ENCODE data around the gene PDE3A.

Gene PDE3A

GRCh38 chr12:20653871-20654270, 285.5 kb downstream of the PDE3A start:
- H3K27ac ChIP-seq (ENCODE audit: low read depth, low read length), result no peak overlapping the region
- DNase-seq, result no peak
- H4K91ac ChIP-seq (ENCODE audit: low read depth, low read length), result no peak overlapping the region

GRCh38 chr12:20656600-20656999, 288.3 kb downstream of the PDE3A start:
- no peak overlapping the region for H3K4me3 ChIP-seq (ENCODE audit: low read depth, low read length)
- no peak overlapping the region for H2BK12ac ChIP-seq (ENCODE audit: low read length)
- no peaks in the 10 kb centered on the region for H3K4me1 ChIP-seq (ENCODE audit: control insufficient read depth in 1 of 2, insufficient read depth in 2 of 2, low read length in 2 of 2)
- no peak overlapping the region for H4K91ac ChIP-seq (ENCODE audit: low read depth, low read length)
- DNase-seq, result no peak
- no peak overlapping the region for H3K18ac ChIP-seq (ENCODE audit: low read length)
- no peak overlapping the region for H2AK5ac ChIP-seq (ENCODE audit: low read length)
- H3K79me1 ChIP-seq (ENCODE audit: low read length), result no peaks in the 10 kb centered on the region
- no peaks in the 10 kb centered on the region for H3K27me3 ChIP-seq (ENCODE audit: insufficient read depth, low read length)
- H3K9ac ChIP-seq (ENCODE audit: low read length), result no peak overlapping the region
- peaks cover 4 to 8% of the 10 kb centered on the region in 2 experiments for H3K36me3 ChIP-seq (ENCODE audit: control insufficient read depth in 1 of 2, insufficient read depth in 2 of 2, low read length in 2 of 2)
- no peak overlapping the region for H3K27ac ChIP-seq (ENCODE audit: low read depth, low read length)
- H3K79me2 ChIP-seq (ENCODE audit: control insufficient read depth, insufficient read depth, low read length, poor library complexity), result no peaks in the 10 kb centered on the region
- H2BK120ac ChIP-seq (ENCODE audit: insufficient read depth, low read length, poor library complexity), result no peak overlapping the region
- H3K4ac ChIP-seq (ENCODE audit: low read depth, low read length), result no peak overlapping the region
- no peak overlapping the region for H3K14ac ChIP-seq (ENCODE audit: low read length)
- H2BK5ac ChIP-seq (ENCODE audit: low read depth, low read length, poor library complexity), result no peak overlapping the region
- no CpG with 5 or more reads among the region's 1 CpG for WGBS (ENCODE audit: extremely low coverage, insufficient coverage, insufficient read length)
- no peak overlapping the region for H2AFZ ChIP-seq (ENCODE audit: insufficient read depth, low read length, poor library complexity)
- no peak overlapping the region for H4K8ac ChIP-seq (ENCODE audit: low read depth, low read length)
- H3K9me3 ChIP-seq (ENCODE audit: insufficient read depth, low read depth, low read length), result peaks cover 5% of the 10 kb centered on the region
- no peak overlapping the region for H3K4me2 ChIP-seq (ENCODE audit: low read length)
- no peak overlapping the region for H4K12ac ChIP-seq (ENCODE audit: low read depth, low read length)
- no peak overlapping the region for H3K23ac ChIP-seq (ENCODE audit: low read length)

More at GRCh38 chr12:20653871-20654270, 285.5 kb downstream of the PDE3A start:
- Histone ChIP-seq H2BK120ac (ENCODE audit: insufficient read depth, low read length, poor library complexity) (no peak overlapping the region), H3K79me2 (ENCODE audit: control insufficient read depth, insufficient read depth, low read length, poor library complexity) (no peaks in the 10 kb centered on the region), H3K18ac (ENCODE audit: low read length) (no peak overlapping the region), H2AFZ (ENCODE audit: insufficient read depth, low read length, poor library complexity) (no peak overlapping the region), H3K23ac (ENCODE audit: low read length) (no peak overlapping the region), H3K4ac (ENCODE audit: low read depth, low read length) (no peak overlapping the region), H4K12ac (ENCODE audit: low read depth, low read length) (no peak overlapping the region), H2BK12ac (ENCODE audit: low read length) (no peak overlapping the region), H3K14ac (ENCODE audit: low read length) (no peak overlapping the region), H3K9me3 (ENCODE audit: insufficient read depth, low read depth, low read length) (no peaks in the 10 kb centered on the region), H3K9ac (ENCODE audit: low read length) (no peak overlapping the region), H3K79me1 (ENCODE audit: low read length) (no peaks in the 10 kb centered on the region), H3K4me2 (ENCODE audit: low read length) (no peak overlapping the region), H3K27me3 (ENCODE audit: insufficient read depth, low read length) (no peaks in the 10 kb centered on the region), H2BK5ac (ENCODE audit: low read depth, low read length, poor library complexity) (no peak overlapping the region), H3K36me3 (ENCODE audit: control insufficient read depth in 1 of 2, insufficient read depth in 2 of 2, low read length in 2 of 2) (peaks cover 0 to 4% of the 10 kb centered on the region in 2 experiments), H3K4me1 (ENCODE audit: control insufficient read depth in 1 of 2, insufficient read depth in 2 of 2, low read length in 2 of 2) (no peaks in the 10 kb centered on the region), H4K8ac (ENCODE audit: low read depth, low read length) (no peak overlapping the region), H2AK5ac (ENCODE audit: low read length) (no peak overlapping the region), H3K4me3 (ENCODE audit: low read depth, low read length) (no peak overlapping the region)
- no CpG with 5 or more reads among the region's 2 CpGs for WGBS (ENCODE audit: extremely low coverage, insufficient coverage, insufficient read length)

GRCh38 chr12:20657496-20657895, 289.2 kb downstream of the PDE3A start:
- H3K4ac ChIP-seq (ENCODE audit: low read depth, low read length), result no peak overlapping the region
- no peak for DNase-seq
- H3K4me1 ChIP-seq (ENCODE audit: control insufficient read depth in 1 of 2, insufficient read depth in 2 of 2, low read length in 2 of 2), result no peaks in the 10 kb centered on the region
- no CpG with 5 or more reads among the region's 2 CpGs for WGBS (ENCODE audit: extremely low coverage, insufficient coverage, insufficient read length)
- no peaks in the 10 kb centered on the region for H3K27me3 ChIP-seq (ENCODE audit: insufficient read depth, low read length)
- H2AFZ ChIP-seq (ENCODE audit: insufficient read depth, low read length, poor library complexity), result no peak overlapping the region
- H3K23ac ChIP-seq (ENCODE audit: low read length), result no peak overlapping the region
- no peak overlapping the region for H2AK5ac ChIP-seq (ENCODE audit: low read length)
- no peaks in the 10 kb centered on the region for H3K79me2 ChIP-seq (ENCODE audit: control insufficient read depth, insufficient read depth, low read length, poor library complexity)
- H3K4me3 ChIP-seq (ENCODE audit: low read depth, low read length), result no peak overlapping the region
- no peak overlapping the region for H4K91ac ChIP-seq (ENCODE audit: low read depth, low read length)
- no peak overlapping the region for H3K9ac ChIP-seq (ENCODE audit: low read length)
- H4K8ac ChIP-seq (ENCODE audit: low read depth, low read length), result no peak overlapping the region
- H3K14ac ChIP-seq (ENCODE audit: low read length), result no peak overlapping the region
- H3K79me1 ChIP-seq (ENCODE audit: low read length), result no peaks in the 10 kb centered on the region
- H4K12ac ChIP-seq (ENCODE audit: low read depth, low read length), result no peak overlapping the region
- no peak overlapping the region for H2BK120ac ChIP-seq (ENCODE audit: insufficient read depth, low read length, poor library complexity)
- H3K4me2 ChIP-seq (ENCODE audit: low read length), result no peak overlapping the region
- H3K27ac ChIP-seq (ENCODE audit: low read depth, low read length), result no peak overlapping the region
- H3K18ac ChIP-seq (ENCODE audit: low read length), result no peak overlapping the region
- no peak overlapping the region for H2BK12ac ChIP-seq (ENCODE audit: low read length)
- peaks cover 9% of the 10 kb centered on the region for H3K9me3 ChIP-seq (ENCODE audit: insufficient read depth, low read depth, low read length)
- H3K36me3 ChIP-seq (ENCODE audit: control insufficient read depth in 1 of 2, insufficient read depth in 2 of 2, low read length in 2 of 2), result peaks cover 7 to 11% of the 10 kb centered on the region in 2 experiments
- H2BK5ac ChIP-seq (ENCODE audit: low read depth, low read length, poor library complexity), result no peak overlapping the region

- Histone ChIP-seq H3K27me3 (ENCODE audit: insufficient read depth, low read length) (no peaks in the 10 kb centered on the region), H4K8ac (ENCODE audit: low read depth, low read length) (no peak overlapping the region), H3K4me1 (ENCODE audit: control insufficient read depth in 1 of 2, insufficient read depth in 2 of 2, low read length in 2 of 2) (no peaks in the 10 kb centered on the region), H3K9ac (ENCODE audit: low read length) (no peak overlapping the region), H4K91ac (ENCODE audit: low read depth, low read length) (no peak overlapping the region), H2AK5ac (ENCODE audit: low read length) (no peak overlapping the region), H3K18ac (ENCODE audit: low read length) (no peak overlapping the region), H2BK12ac (ENCODE audit: low read length) (no peak overlapping the region), H2BK5ac (ENCODE audit: low read depth, low read length, poor library complexity) (no peak overlapping the region), H3K4me2 (ENCODE audit: low read length) (no peak overlapping the region), H3K4me3 (ENCODE audit: low read depth, low read length) (no peak overlapping the region), H3K23ac (ENCODE audit: low read length) (no peak overlapping the region), H2AFZ (ENCODE audit: insufficient read depth, low read length, poor library complexity) (no peak overlapping the region), H3K79me2 (ENCODE audit: control insufficient read depth, insufficient read depth, low read length, poor library complexity) (no peaks in the 10 kb centered on the region), H3K27ac (ENCODE audit: low read depth, low read length) (no peak overlapping the region), H3K36me3 (ENCODE audit: control insufficient read depth in 1 of 2, insufficient read depth in 2 of 2, low read length in 2 of 2) (peaks cover 0 to 7% of the 10 kb centered on the region in 2 experiments), H3K9me3 (ENCODE audit: insufficient read depth, low read depth, low read length) (no peaks in the 10 kb centered on the region), H3K14ac (ENCODE audit: low read length) (no peak overlapping the region), H4K12ac (ENCODE audit: low read depth, low read length) (no peak overlapping the region), H2BK120ac (ENCODE audit: insufficient read depth, low read length, poor library complexity) (no peak overlapping the region), H3K4ac (ENCODE audit: low read depth, low read length) (no peak overlapping the region), H3K79me1 (ENCODE audit: low read length) (no peaks in the 10 kb centered on the region)
- WGBS (ENCODE audit: extremely low coverage, insufficient coverage, insufficient read length), result no CpG with 5 or more reads among the region's 4 CpGs
- DNase-seq, result no peak
Measured at GRCh38 chr12:20681334-20681733, 313.0 kb downstream of the PDE3A start.

Data from trophoblast cell (in vitro differentiated cells and primary cell).